NOMO-1 (cell line): ENCODE measurements around the gene FNDC3B.
"Not testable (repeated sequence)": the region's sequence is repeated elsewhere in the genome, so short reads cannot be mapped to it uniquely, and the experiment has no call there.

ENCODE experiments used
- DNase-seq, 2 experiments: peaks; one replicate each; lab custom pipeline; 2025; ENCODE audit not compliant: unreplicated experiment in 2 of 2; lab: John Stamatoyannopoulos, UW

FNDC3B gene

GRCh38 chr3:172227340-172228035, 188.1 kb downstream of the FNDC3B start:
- DNase-seq: no peak

- no peak for DNase-seq
These were observed 188.6 kb downstream of the FNDC3B start for GRCh38 chr3:172228036-172228415.

- DNase-seq: no peak
These were observed 190.1 kb downstream of the FNDC3B start for GRCh38 chr3:172229462-172229861.

GRCh38 chr3:172231318-172231901, 192.0 kb downstream of the FNDC3B start:
- no peak for DNase-seq

- no peak for DNase-seq
These were observed 193.3 kb downstream of the FNDC3B start for GRCh38 chr3:172232579-172233212.

- DNase-seq: no peak
These were observed 194.3 kb downstream of the FNDC3B start for GRCh38 chr3:172233474-172234277.

GRCh38 chr3:172235698-172236097, 196.3 kb downstream of the FNDC3B start:
- no peak for DNase-seq

- no peak for DNase-seq
These were observed 197.7 kb downstream of the FNDC3B start for GRCh38 chr3:172236771-172237742.

- no peak for DNase-seq
These were observed 198.8 kb downstream of the FNDC3B start for GRCh38 chr3:172238188-172238587.

GRCh38 chr3:172239218-172239790, 199.9 kb downstream of the FNDC3B start:
- DNase-seq: no peak

GRCh38 chr3:172241405-172241804, 202.0 kb downstream of the FNDC3B start:
- no peak for DNase-seq

- DNase-seq: not testable (repeated sequence)
These were observed 203.1 kb downstream of the FNDC3B start for GRCh38 chr3:172242471-172242870.

- not testable (repeated sequence) for DNase-seq
These were observed 204.0 kb downstream of the FNDC3B start for GRCh38 chr3:172243376-172243775.

- DNase-seq: no peak
These were observed 204.6 kb downstream of the FNDC3B start for GRCh38 chr3:172244011-172244410.

GRCh38 chr3:172245241-172245640, 205.9 kb downstream of the FNDC3B start:
- no peak for DNase-seq

- no peak for DNase-seq
These were observed 206.9 kb downstream of the FNDC3B start for GRCh38 chr3:172246107-172246844.

GRCh38 chr3:172247525-172248274, 208.3 kb downstream of the FNDC3B start:
- no peak for DNase-seq

GRCh38 chr3:172249039-172249438, 209.7 kb downstream of the FNDC3B start:
- DNase-seq: no peak
